Suppressor macrophage treated with lipopolysaccharide for 1 hour (primary cell): ENCODE measurements around the gene CTBP2.
"Not testable (repeated sequence)": the region's sequence is repeated elsewhere in the genome, so short reads cannot be mapped to it uniquely, and the experiment has no call there.

Experiments
- DNase-seq, 3 donors: peaks; one replicate each; pipeline ENCODE4 v3.0.0-alpha.2; 2020 to 2022

Gene CTBP2

DNA sequence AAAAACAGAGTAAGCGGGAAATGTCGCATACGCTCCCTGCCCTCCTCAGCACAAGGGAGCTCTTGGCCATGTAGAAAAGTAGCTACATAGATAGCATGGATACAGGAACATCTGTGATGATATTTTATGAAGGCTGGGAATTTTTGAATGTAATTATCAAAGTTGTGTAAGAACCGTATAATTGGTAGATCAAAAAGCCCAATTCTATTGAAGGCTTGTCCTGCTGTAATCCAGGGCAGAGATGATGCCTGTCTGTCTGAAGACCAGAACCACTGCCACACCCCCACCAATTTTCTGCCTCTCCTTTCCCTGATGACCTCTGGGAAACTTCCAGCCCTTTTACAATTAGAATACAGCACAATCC, 167.0 kb downstream of the CTBP2 start:
- no peak for DNase-seq

DNA sequence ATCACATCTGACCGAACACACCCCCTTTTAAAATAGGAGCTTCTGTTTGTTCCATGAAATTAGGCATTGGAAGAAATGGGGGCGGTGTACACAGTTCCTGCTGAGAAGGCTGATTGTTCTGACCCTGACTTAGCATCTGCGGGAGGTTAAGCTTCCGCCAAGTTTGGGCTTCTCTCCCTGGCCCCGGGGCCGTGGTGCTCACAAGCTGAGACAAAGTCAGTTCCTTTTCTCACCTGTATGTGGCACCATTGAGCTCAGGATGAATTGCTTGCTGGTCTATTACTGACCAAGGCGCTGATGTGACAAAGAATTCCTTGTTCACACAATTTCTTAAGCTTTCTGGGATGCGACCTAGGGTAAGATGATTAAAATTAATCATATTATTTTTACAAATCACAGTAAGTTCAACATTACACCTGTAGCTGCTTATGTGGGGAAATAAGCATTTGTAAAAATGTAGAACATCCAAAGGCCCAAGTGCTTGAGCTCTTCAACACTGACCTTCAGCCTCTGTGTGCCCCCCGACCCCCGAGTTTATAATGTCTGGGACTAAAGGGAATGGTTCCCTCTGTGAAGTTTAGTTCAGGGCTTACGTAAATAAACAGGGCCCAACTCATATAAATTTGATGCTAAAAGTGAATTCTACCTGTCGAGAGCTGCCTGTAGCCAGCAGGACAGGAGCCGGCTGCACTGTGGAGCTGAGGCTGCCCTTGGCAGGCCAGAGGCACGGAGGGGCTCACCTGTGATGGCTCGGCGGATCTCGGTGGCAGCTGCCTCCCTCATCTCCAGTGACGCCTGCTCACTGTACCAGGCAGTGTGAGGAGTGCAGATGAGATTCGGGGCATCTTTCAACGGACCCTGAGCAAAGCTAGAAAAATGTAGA, 167.7 kb downstream of the CTBP2 start:
- DNase-seq, result peak; percentile 52 to 59 (median 57)

DNA sequence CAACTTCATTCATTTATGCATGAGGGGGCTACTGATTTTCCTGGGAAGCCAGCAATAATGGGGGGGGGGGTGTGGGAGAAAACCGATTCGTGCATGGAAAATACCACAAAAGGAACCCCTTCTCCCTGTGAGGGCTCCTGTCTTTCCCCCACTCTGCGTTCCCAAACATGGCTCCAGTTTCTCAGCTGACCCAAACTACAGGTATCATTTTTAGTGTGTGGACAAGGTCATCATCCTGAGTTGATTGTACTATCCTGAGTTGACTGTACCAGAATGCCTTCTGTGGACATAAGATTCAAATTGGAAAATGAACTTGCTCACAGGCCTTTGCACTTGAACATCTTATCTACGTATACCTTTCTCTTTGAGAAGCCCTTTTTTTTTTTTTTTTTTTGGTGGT, 168.5 kb downstream of the CTBP2 start:
- DNase-seq, result no peak

DNA sequence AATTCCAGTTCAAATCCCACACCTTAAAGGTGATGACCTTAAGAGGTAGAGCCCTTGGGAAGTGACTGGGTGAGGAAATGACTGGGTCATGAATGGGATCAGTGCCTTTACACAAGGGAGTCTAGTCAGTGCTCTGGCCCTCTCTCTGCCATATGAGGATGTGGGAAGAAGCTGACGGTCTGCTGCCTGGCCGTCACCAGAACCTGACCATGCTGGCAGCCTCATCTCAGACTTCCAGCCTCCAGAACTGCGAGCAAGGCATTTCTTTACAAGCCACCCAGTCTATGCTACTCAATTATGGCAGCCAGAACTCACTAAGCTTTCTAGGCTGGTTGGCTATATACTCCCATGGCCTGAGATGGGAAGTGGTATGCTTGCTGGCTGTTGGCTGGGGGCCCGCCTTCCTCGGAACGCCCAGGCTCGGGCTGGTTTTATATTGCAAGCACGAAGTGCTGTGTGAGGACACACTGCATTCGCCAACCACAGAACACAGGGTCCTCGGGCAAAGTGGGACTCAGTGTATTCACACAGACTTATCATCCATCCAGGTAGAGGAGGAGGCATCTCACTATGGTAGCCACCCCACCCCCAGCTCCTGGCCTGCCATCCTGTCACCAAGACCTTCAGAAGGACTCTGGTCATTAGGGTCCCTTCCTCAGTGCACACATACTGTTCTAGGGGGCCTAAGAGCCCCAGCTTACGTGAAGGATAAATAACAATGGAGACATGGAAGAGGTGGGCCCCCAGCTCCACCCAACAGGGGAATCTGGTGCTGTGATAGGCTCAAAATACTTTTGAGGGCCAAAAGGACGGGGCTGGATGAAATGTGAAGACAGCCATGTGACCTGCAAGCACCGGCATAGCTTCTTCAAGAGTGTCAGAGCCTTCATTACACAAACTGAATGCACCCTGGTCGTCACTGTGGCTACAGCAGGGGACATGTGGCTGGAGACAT, 169.4 kb downstream of the CTBP2 start:
- DNase-seq, result no peak

DNA sequence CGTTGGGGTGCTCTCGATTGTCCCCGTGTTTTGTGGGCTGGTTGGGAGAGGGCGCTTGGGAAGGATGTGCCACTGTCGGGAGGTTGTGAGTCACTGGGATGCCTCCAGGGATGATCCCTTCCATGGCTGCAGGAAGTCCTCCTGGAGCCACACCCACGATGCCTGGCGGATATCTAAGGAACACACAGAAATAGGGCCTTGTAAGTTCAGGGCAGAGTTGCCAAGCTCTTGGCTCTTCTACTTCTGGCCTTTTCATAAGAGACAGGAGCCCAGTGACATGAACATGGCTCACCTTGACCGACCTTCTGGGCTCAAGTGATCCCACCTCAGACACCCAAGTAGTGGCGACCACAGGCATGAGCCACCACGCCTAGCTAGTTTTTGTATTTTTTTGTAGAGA, 170.8 kb downstream of the CTBP2 start:
- DNase-seq, result no peak

DNA sequence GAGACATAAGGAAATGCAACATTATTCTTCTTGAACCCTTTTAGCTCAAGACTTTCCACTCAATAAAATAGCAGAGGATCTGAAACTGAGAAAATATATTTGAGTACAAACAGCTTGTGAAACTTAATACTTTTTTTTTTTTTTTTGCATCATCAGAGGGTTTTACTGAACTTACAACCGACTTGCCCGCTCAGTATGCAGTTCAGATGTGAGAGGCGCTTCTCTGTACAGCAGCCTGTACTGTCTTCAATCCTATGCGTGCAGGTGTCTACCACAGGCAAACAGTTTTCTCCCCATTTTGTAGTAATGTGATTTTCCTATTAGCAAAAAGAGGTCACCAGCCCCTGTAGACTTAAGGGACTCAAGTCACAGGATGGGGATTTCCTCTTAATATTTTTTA, 171.6 kb downstream of the CTBP2 start:
- not testable (repeated sequence) for DNase-seq

DNA sequence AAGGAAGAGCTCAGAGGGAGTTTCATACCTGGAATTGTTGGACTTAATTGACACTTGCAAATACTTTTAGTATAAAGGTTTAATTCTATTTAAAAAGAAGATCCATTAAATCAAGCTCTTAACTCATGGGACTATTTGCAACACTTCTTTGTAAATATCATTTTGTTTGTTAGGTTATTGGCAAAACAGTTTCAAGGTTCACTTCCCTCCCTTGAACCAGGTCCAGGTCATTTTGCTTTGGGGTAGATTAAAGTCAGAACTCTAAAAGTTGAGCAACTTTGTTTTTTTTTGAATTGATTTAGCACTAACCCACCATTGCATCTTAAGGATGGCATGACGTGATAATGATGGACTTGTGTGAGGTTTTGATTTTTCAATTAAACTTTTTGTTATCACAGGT, 172.6 kb downstream of the CTBP2 start:
- no peak for DNase-seq

DNA sequence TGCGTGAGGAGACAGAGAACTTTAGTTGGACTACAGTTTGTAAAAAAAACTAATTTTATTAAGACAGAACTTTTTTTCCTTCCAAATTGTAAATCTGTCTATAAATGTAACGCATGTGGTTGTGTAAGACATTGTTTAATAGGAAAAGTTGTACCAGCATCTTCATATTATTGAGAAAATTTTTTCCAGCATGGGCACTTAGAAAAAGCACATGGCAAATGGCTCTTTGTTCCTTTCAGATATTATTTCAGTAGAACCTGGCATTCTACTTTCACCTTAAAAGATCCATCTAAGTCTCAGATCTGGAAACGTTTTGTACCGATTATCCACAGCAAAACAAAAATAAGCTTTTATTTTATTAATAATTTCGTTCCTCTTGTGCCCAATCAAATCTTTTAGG, 175.2 kb downstream of the CTBP2 start:
- DNase-seq, result no peak

DNA sequence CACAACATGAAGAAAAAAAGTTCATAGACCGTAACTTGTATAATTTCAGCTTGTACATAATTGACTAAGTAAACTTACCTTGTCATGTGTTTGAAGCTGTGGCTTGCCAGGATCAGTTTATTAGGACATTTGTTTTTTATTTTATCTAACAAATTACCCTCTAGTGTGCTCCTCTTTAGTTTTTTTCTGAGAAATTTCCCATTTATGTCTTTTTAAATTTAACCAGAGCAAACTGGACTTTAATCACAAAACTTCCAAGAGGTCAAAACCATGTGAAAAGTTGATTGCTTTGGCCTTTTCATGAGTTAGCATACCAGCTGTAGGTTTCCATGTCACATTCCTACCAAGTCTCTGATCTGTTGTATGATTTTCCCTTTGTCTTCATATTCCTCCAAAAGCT, 176.0 kb downstream of the CTBP2 start:
- DNase-seq, result no peak

DNA sequence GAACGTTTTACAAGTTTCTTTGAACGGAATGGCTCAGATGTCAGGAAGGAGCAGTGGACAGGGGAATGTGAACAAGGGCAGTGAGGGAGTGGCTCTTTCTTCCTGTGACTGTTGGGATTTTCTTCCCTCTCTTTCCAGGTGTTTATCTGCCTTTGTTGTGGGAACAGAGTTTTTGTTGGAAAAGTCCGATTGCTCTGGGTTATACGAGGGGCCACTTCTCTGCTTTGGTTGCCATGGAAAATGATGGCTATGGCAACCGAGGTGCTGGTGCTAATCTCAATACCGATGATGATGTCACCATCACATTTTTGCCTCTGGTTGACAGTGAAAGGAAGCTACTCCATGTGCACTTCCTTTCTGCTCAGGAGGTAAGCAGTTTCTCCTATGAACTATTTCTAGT, 177.0 kb downstream of the CTBP2 start:
- DNase-seq, result peak in 2 of 3 donors; percentile 14 to 19

DNA sequence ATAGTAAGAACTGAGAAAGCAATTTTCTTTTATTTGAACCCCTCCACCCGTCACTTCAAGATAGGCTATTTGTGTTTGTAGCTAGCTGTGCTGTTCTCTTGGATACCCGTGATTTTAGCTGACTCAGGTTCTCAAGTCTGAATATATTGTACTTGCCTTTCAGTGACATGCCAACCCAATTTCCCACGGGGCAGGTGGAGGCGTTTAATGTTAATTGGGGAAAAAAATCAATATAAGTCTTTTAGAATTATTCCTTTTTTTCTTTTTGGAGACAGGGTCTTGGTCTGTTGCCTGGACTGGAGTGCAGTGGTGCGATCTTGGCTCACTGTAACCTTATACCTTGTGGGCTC, 182.0 kb downstream of the CTBP2 start:
- DNase-seq, result no peak

DNA sequence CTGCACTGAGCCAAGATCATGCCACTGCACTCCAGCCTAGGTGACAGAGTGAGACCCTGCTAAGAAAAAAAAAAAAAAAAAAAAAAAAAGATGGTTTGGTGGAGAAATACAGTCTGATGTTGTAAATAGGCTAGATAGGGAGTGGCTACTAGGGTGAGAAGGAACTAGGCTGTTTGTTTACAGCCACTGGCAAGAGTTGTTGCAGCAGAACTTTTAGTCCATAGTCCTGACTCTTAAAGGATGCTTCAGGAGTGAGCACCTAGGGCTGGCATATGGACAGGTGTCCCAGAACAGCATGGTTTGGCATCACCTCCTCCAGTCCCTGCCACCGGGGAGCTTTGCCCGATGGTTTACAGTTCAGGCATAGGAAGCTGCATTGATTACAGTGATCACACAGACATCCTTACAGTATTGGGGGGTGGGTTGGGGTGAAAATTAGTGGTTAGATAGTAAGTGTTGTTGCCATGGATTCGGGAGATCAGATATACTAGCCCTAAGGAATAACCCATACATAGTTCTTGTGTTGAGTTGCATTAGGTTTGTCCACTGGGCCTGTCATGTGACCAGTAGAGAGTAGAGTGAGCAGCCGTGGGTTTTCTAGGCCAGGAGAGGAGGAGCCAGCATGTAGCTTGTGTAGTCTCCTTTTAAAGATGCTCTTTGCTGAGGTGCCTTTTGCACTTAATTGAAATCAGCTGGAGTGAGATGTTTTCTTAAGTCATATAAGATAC, 182.6 kb downstream of the CTBP2 start:
- no peak for DNase-seq

DNA sequence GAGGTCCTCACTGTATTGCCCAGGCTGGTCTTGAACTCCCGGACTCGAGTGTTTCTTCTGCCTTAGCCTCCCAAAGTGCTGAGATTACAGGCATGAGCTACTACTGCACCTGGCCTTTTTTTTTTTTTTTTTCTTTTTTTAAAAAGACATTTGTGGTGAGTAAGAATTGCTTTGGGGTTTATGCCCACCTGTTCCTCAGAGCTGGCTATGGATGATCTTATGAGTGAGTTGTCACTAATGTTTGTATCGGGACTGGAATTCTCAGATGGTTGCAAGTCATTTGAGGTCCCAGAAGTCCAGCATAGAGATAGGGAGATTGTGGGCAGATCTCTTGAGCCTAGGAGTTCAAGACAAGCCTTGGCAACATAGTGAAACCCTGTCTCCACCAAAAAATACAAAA, 183.2 kb downstream of the CTBP2 start:
- DNase-seq, result no peak

DNA sequence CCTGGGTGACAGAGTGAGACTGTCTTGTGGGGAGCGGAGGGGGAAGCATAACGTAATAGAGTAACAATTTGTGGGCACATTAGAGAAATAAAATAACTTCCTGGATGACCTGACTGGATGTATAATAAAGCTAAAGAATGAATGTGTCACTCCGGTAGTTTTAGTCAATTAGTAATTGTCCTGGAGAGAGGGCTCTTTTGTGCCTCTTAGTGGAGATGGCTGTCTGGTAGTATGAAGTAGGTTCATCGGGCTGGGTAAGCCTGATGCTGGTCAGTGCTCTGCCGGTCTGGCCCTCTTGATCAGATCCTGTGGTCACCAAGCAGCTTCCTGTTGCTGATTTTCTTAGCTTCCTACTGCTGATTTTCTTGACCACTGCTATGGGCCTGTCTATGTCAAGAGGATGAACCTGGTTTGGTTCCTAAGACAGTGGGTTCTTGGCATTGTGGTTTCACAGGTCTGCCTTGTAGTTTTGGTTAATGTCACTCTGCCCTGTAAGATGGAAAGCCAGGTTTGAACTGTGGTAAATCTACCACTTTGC, 184.3 kb downstream of the CTBP2 start:
- DNase-seq, result peak in 2 of 3 donors; percentile 17 to 21

DNA sequence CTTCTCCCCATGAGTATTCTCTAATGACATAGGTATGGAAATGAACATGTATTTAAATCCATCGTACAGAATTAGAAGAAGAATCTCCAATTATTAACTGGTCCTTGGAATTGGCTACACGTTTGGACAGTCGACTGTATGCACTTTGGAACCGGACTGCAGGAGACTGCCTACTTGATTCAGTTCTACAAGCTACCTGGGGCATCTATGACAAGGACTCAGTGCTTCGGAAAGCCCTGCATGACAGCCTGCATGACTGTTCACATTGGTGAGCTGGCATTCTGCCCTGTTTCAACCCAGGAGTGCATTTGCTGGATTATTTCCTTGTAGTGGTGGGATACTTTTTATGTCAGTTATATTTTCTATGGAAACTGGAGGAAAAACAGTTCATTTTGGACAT, 186.2 kb downstream of the CTBP2 start:
- DNase-seq, result no peak

DNA sequence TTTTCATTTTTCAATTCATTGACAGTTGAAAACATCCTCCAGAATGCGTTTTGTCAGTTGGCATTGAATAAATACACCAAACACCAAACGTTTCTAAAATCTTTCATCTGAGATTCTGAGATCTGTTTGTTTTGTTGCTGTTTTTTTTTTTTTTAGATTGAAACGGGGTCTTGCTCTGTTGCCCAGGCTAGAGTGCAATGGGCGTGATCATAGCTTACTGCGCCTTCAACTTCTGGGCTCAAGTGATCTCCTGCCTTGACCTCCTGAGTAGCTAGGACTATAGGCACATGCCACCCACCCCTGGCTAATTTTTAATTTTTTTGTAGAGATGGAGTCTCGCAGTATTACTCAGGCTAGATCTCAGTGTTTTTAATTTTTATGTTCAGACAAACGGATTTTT, 187.7 kb downstream of the CTBP2 start:
- no peak for DNase-seq

DNA sequence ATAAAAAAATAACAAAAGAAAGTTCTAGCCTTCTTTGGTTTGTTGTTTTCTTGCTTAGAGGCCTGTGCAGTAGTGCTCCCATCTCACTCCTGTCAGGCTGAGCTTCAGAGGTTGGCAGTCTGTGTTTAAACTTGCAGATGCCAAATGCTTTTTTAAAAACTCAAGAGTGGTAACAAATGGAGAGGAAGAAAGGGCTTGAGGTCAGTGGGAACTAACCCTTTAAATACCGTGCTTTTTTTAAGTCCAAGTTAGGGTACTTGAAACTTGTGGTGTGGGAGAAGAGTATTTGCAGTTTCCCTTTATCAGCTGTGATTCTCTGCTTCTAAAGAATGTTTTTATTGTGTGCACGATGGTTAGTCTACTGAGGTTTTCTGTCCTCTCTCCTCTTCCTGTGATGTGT, 189.1 kb downstream of the CTBP2 start:
- DNase-seq, result no peak

DNA sequence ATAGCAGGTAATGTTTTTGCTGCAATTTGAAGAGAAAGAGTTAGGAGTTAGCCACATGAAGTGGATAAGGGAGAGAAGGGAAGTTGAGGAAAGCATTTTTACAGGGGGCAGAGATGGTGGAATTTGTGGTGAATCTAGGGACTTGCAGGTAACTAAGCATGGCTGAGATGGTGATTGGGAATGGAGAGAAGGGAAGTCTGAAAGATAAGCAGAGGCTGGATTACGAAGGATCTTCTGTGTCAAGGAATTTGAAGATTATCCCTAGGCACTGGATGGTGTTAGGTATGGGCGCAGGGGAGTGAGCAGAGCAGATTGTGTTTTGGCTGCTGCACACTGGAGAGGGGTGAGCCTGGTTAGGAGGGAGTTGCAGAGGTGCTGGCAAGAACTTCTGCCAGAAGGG, 193.1 kb downstream of the CTBP2 start:
- DNase-seq, result no peak

DNA sequence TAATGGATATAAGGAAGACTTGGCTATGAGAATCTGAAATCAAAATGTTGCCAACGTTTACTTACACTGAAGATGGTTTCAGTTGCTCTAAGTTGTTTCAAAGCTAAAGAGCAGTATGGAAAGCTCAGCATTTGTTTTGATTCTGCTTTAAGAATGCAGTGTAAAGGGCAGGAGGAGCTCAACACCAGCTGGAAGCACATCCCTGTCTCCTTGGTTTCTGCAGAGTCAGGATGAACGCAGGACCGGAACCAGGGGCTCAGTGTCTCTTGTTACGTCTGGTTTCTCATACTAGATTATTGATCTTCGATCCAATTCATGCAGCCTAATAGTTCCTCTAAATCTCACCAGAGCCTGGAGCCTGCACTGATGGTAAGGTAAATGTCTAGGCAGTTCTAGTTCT, 194.4 kb downstream of the CTBP2 start:
- DNase-seq, result no peak

DNA sequence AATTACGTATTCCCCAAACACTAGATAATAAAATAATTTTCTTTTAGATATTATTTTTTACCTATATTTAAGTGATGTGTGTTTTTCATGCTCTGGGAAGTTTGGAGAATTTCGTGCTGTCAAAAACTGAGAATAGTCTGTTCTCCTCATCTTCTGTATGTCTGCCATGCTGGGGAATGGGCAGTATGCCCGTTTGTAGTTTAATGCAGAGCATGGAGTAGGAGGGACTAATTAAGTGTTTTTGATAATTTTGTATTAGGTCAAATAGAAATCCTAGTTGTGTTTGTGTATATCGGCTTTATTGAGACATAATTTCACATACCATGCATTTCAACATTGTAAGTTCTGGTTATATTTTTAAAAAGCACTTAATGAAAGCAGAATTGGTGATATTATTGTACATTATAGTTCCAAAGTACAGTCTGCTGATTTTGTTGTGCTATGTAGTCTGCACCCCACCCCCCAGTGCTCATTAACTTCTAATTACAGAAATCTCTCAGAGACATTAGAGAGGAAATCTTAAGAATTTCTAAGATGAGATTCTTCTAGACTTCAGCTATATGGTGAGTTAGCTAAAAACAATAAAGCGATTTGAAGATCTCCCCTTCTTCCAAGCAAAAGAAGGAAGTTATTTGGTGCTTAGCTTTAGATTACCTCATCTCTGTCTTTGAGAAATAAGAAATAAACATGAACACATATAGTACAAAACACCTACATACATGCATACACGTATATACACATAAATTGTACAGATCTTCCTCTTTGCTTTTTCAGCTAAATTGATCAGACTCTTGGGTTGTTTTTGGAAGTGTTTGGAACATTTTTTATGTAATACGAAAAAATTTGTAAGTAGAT, 196.3 kb downstream of the CTBP2 start:
- peak in 2 of 3 donors; percentile 46 for DNase-seq

DNA sequence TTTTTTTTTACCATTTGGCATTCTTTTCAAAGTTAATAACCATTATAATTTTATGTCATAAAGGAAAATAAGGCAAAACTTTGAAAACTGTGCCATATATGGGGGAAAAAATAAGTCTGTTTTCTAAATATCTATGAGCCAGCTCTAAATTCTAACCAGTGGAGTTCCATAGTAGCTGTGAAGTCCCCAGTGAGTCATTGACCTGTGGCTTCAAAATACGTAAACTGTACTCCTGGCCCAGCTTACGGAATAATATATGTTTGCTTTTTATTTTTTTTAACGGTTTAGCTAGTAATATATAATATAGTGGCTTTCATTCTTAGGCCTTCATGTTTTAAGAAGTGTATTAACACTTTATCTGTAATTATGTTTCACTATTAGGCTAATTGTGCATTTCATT, 197.9 kb downstream of the CTBP2 start:
- no peak for DNase-seq

DNA sequence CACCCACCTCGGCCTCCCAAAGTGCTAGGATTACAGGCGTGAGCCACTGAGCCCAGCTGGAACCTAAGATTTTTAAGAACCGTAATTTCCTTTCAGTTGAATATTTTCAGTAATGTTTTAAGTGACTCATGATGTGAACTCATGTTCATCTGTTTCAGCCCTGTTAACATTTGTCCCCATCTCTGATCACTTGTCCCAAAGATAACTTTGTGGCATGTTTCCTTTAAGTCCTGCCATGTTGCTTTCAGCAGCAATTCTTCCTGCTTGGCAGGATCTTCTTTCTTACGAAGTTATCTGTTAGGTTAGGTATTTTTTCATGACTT, 199.2 kb downstream of the CTBP2 start:
- no peak for DNase-seq
